NT2/D1 (cell line): Measurements from ENCODE around the gene COLEC12.

Experiments used
- SUZ12 ChIP-seq: IDR thresholded peaks from 2 replicates; pipeline ENCODE4 v1.6.1; 2011; ENCODE audit not compliant: insufficient read length, insufficient read depth; ENCODE audit errors: extremely low read depth
- YY1 ChIP-seq: IDR thresholded peaks from 2 replicates; pipeline ENCODE4 v1.6.1; 2011; ENCODE audit not compliant: insufficient read length, insufficient read depth
- ZNF274 ChIP-seq: IDR thresholded peaks from 2 replicates; pipeline ENCODE4 v1.6.1; 2011; ENCODE audit warnings: mild to moderate bottlenecking, low read depth, low read length

GRCh38 chr18:323253-323622 is 177.3 kb downstream of the COLEC12 start:
- TF ChIP-seq ZNF274 (no peak), YY1 (no peak), SUZ12 (no peak)
